Measurements from ENCODE around the gene EML1. TPM values are rescaled to one million over a fixed set of nuclear protein-coding genes. Genes with fewer than 3 reads are reported as not detected.

The EML1 gene
- total and polyA plus RNA-seq, 8 donors: 5.8 to 66.5 (median 34.8) TPM

- Histone ChIP-seq H3K4me1 (peaks cover 12 to 49% (median 34%) of the 10 kb centered on the region in 4 donors), H3K4me3 (peak overlapping the region in 1 of 4 donors; percentile 58), H3K27me3 (no peaks in the 10 kb centered on the region), H3K36me3 (no peaks in the 10 kb centered on the region), H3K27ac (no peak overlapping the region), H3K9me3 (no peaks in the 10 kb centered on the region)
- no peak for TF ChIP-seq POLR2A (IDR thresholded peaks at IDR 0.05)
- DNase-seq: no peak
- 74 to 90% (median 78%) methylated on average over 4 of the region's 4 CpGs for WGBS, 5 donors
- intact Hi-C loops (cut with DNase I; ENCODE audit: low total_unique reads): no loop called here
Observed at GRCh38 chr14:99795046-99795445, 1.8 kb downstream of the EML1 start.

GRCh38 chr14:99797231-99797630, 4.0 kb downstream of the EML1 start:
- no peaks in the 10 kb centered on the region for H3K9me3 ChIP-seq
- no peaks in the 10 kb centered on the region for H3K27me3 ChIP-seq
- intact Hi-C loops (cut with DNase I; ENCODE audit: low total_unique reads): no loop called here
- H3K4me3 ChIP-seq: no peak overlapping the region
- H3K4me1 ChIP-seq: peaks cover 0 to 33% (median 19%) of the 10 kb centered on the region in 4 donors
- TF ChIP-seq POLR2AphosphoS5 (IDR thresholded peaks at IDR 0.05) (no peak), EP300 (IDR thresholded peaks at IDR 0.05) (no peak), CTCF (IDR thresholded peaks at IDR 0.05) (no peak), POLR2A (IDR thresholded peaks at IDR 0.05) (no peak)
- H3K36me3 ChIP-seq: no peaks in the 10 kb centered on the region
- no peak overlapping the region for H3K27ac ChIP-seq
- no peak for DNase-seq

- Histone ChIP-seq H3K4me1 (peaks cover 0 to 13% (median 3%) of the 10 kb centered on the region in 4 donors), H3K36me3 (no peaks in the 10 kb centered on the region), H3K9me3 (no peaks in the 10 kb centered on the region), H3K27ac (no peak overlapping the region), H3K4me3 (no peak overlapping the region), H3K27me3 (no peaks in the 10 kb centered on the region)
- DNase-seq: no peak
- TF ChIP-seq POLR2AphosphoS5 (IDR thresholded peaks at IDR 0.05): no peak
- TF ChIP-seq POLR2A (IDR thresholded peaks at IDR 0.05): no peak
- no peak for TF ChIP-seq CTCF (IDR thresholded peaks at IDR 0.05)
- no peak for TF ChIP-seq EP300 (IDR thresholded peaks at IDR 0.05)
- WGBS, 5 donors: 76 to 83% (median 81%) methylated on average over 4 to 5 of the region's 5 CpGs
- intact Hi-C loops (cut with DNase I; ENCODE audit: low total_unique reads): no loop called here
Observed at GRCh38 chr14:99800781-99801180, 7.6 kb downstream of the EML1 start.

- no peak for DNase-seq
- WGBS, 5 donors: 80 to 86% (median 81%) methylated on average over 11 to 13 of the region's 13 CpGs
- TF ChIP-seq POLR2A (IDR thresholded peaks at IDR 0.05) (no peak), CTCF (IDR thresholded peaks at IDR 0.05) (no peak), EP300 (IDR thresholded peaks at IDR 0.05) (no peak), POLR2AphosphoS5 (IDR thresholded peaks at IDR 0.05) (no peak)
Observed at GRCh38 chr14:99802301-99803105, 9.3 kb downstream of the EML1 start.

More at GRCh38 chr14:99802301-99803105, 9.3 kb downstream of the EML1 start:
- H3K4me3 ChIP-seq: no peak overlapping the region
- intact Hi-C loops (cut with DNase I; ENCODE audit: low total_unique reads): no loop called here
- no peak overlapping the region for H3K27ac ChIP-seq
- no peaks in the 10 kb centered on the region for H3K27me3 ChIP-seq
- H3K4me1 ChIP-seq: peaks cover 2 to 24% (median 7%) of the 10 kb centered on the region in 4 donors
- H3K36me3 ChIP-seq: no peaks in the 10 kb centered on the region
- no peaks in the 10 kb centered on the region for H3K9me3 ChIP-seq

Measured in stomach (tissue), 9 donors.